GM10266 (cell line): ENCODE results near the gene TUFT1.

ENCODE experiments used
- DNase-seq: peaks from one replicate; pipeline ENCODE4 v3.0.0; 2012; ENCODE audit errors: extremely low spot score
- CTCF ChIP-seq: IDR thresholded peaks from 2 replicates; pipeline ENCODE4 v1.5.1; 2012; ENCODE audit warnings: mild to moderate bottlenecking, low read depth; ENCODE audit not compliant: control insufficient read depth, insufficient read depth; ENCODE audit errors: missing control alignments

TUFT1 gene, protein sequence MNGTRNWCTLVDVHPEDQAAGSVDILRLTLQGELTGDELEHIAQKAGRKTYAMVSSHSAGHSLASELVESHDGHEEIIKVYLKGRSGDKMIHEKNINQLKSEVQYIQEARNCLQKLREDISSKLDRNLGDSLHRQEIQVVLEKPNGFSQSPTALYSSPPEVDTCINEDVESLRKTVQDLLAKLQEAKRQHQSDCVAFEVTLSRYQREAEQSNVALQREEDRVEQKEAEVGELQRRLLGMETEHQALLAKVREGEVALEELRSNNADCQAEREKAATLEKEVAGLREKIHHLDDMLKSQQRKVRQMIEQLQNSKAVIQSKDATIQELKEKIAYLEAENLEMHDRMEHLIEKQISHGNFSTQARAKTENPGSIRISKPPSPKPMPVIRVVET

DNA sequence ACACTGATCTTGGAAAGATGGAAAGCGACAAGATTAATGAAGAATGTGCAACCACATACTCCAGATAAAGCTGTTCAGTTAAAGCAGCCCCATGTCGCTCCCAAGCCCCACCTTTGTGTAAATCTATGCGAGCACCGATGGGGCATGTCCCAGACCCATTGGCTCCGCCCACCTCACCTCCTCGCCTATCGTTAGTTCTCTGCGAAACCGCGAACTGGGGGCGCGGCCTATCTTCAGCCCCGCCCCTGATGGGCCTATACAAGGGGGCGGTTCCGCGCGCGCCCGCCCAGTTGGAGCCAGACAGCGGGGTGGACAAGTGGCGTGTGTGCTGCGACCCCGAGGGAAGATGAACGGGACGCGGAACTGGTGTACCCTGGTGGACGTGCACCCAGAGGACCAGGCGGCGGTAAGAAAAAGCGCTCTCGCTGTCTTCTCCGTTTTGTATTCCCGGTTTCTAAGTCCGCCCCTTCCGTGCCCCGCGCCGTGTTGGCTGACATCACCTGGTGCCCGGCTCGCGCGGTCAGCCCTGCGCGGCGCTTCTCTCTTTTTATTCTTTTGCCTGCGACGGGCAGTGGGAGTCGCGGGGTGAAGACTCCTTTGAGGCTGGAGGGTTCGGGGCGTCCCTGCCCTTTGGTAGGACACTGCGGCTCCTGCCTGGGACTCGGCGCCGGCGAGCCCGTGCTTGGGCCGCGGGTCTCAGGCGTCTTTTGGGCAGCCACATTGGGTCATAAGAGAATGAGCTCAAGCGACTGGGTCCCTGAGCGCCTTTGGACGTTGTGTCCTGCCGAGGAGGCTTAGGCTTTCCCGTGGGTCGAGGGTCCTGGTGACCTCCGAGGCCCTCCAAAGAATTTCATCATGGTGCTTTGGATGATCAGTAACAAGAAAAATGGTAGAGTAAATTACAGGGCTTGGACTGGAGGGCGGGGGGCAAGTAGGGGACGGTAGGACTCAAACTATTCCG is at the start of gene TUFT1:
TUFT1 (plus strand) TSS at position 289 of the 961 bp plus-strand sequence; CDS start at position 347, 58 bp downstream.
- peak; percentile 88 for DNase-seq

GRCh38 chr1:151491641-151492040 is 48.5 kb upstream of the TUFT1 start:
- no peak for TF ChIP-seq CTCF
- DNase-seq, result no peak

More for the DNA sequence above, at the start of gene TUFT1:
- TF ChIP-seq CTCF, result no peak

DNA sequence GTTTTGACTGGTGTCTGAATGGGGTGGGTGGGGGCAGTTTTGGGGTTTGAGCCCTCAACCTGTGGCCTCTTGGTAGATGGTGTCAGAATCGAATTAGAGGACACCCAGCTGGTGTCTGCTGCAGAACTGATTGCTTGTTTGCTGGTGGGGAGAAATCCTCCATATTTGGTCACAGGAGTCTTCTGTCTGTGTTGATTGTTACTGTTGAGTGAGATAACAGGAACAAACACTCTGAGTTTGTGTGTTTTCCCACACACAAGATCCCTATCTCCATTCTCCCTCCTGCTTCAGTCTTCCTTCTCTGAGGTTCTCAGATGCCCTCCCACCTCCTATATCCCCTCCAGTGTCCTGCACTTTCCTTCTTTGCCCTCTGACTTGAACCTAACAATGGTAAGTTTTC is 48.0 kb upstream of the TUFT1 start:
- DNase-seq, result no peak
- TF ChIP-seq CTCF, result no peak

GRCh38 chr1:151493042-151493441 is 47.1 kb upstream of the TUFT1 start:
- TF ChIP-seq CTCF, result no peak

DNA sequence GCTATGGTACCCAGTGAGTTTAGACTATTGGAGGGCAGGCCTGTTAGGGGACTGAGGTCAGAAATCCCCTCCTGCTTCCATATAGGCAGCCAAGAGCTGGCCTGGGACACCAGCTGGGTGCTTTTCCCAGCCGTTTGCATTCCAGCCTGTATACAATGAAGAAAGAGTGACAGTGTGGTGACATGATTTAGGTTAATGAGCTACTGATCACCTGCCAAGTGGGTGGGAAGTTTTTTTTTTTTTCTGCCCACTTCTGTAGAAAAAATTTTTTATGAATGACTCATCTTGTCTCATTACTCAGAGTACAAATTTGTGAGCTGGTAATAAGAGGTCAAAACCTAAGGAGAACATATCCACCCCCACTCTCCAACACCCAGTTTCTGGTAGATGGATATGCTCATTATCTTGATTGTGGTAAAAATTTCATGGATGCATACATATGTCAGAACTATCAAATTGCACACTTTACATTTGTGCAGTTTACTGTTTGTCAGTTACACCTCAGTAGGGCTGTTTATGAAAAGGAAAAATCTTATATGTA is 45.3 kb upstream of the TUFT1 start:
- DNase-seq, result no peak
- TF ChIP-seq CTCF, result no peak

More at GRCh38 chr1:151493042-151493441, 47.1 kb upstream of the TUFT1 start:
- no peak for DNase-seq

GRCh38 chr1:151495316-151495715 is 44.8 kb upstream of the TUFT1 start:
- no peak for DNase-seq
- TF ChIP-seq CTCF, result no peak

GRCh38 chr1:151499365-151499764 is 40.7 kb upstream of the TUFT1 start:
- DNase-seq, result no peak
- TF ChIP-seq CTCF, result no peak
